Body of pancreas (tissue), 4 donors: Measurements from ENCODE around the gene GPR17. TPM values are rescaled to one million over a fixed set of nuclear protein-coding genes. Genes with fewer than 3 reads are reported as not detected.
A peak's percentile ranks its signal among the peaks of the same experiment; 100 is the strongest.

Experiments
- ATAC-seq: fragments of 150-250 bp; one replicate; pipeline ENCODE4 v1.9.1; 2016
- DNase-seq, 4 donors: peaks; one replicate each; pipeline ENCODE4 v3.0.0-alpha.2; 2019
- H3K27ac ChIP-seq, 4 donors: fragments of 200-600 bp; sonication (generic); 1 replicate in 3 of 4; 2 replicates in 1 of 4; pipeline versions ENCODE4 v1.5.1 to v1.6.1; 2016 to 2019; ENCODE audit warnings: mild to moderate bottlenecking in 1 of 4, mixed read lengths in 1 of 4, moderate library complexity in 1 of 4
- H3K27me3 ChIP-seq, 2 donors: fragments of 200-600 bp; sonication (generic); one replicate each; pipeline ENCODE4 v1.6.0; 2016; ENCODE audit warnings: mild to moderate bottlenecking in 1 of 2
- H3K36me3 ChIP-seq, 2 donors: fragments of 200-600 bp; sonication (generic); replicated peaks in 1 of 2; 2 replicates each; pipeline ENCODE4 v1.5.1; 2016; ENCODE audit warnings: low read depth in 2 of 2; ENCODE audit not compliant: insufficient read depth in 1 of 2
- H3K4me1 ChIP-seq: fragments of 200-600 bp; sonication (generic); one replicate; pipeline ENCODE4 v1.6.0; 2016
- H3K4me3 ChIP-seq, 2 donors: fragments of 200-600 bp; sonication (generic); 1 replicate in 1 of 2; 2 replicates in 1 of 2; pipeline ENCODE4 v1.5.1; 2016 to 2019
- H3K9me3 ChIP-seq, 3 donors: fragments of 200-600 bp; sonication (generic); 1 replicate in 2 of 3; 2 replicates in 1 of 3; pipeline ENCODE4 v1.5.1; 2016
- CTCF ChIP-seq, 7 experiments: fragments of 450-650 bp in 4 of 7; fragments of 200-600 bp in 3 of 7; sonication (generic) in 3 of 7; IDR thresholded peaks; one replicate each; pipeline ENCODE4 v1.5.1; 2016 to 2019; ENCODE audit warnings: antibody characterized with exemption in 7 of 7
- POLR2A ChIP-seq, 3 donors: fragments of 450-650 bp; IDR thresholded peaks; one replicate each; pipeline ENCODE4 v1.6.1; 2016; ENCODE audit warnings: antibody characterized with exemption in 3 of 3, mild to moderate bottlenecking in 2 of 3
- WGBS, 2 donors: methylation state at CpG; one replicate each; pipeline ENCODE4 v1.1.5; 2017; 5-methylcytosine and 5-hydroxymethylcytosine counted together
- intact Hi-C: fragments of 100-400 bp; cut with DNase I; formaldehyde crosslinking; loops from one replicate; pipeline ENCODE4 v1.15.1; 2023
- total RNA-seq, 2 donors: library from RNA; depleted of rRNA; stranded (reverse); fragments of >200 nt; gene quantifications; one replicate each; pipeline ENCODE4 v1.1.0, GENCODE V29; 2016

Gene GPR17
- total RNA-seq, 2 donors from 2014 or later, result 0.26 TPM; not detected in 1

GRCh38 chr2:127656569-127657231, 10.7 kb downstream of the GPR17 start:
- Histone ChIP-seq H3K36me3 (no peaks in the 10 kb centered on the region), H3K4me1 (peaks cover 4% of the 10 kb centered on the region), H3K9me3 (no peaks in the 10 kb centered on the region), H3K27me3 (no peaks in the 10 kb centered on the region), H3K27ac (no peak overlapping the region), H3K4me3 (no peak overlapping the region)
- no peak for DNase-seq
- TF ChIP-seq POLR2A (IDR thresholded peaks at IDR 0.05) (no peak), CTCF (IDR thresholded peaks at IDR 0.05) (no peak)
- no peak for ATAC-seq
- intact Hi-C loops, result no loop called here
- WGBS, 2 donors, result 81% methylated on average over 13 to 15 of the region's 15 CpGs

GRCh38 chr2:127657232-127657595, 11.3 kb downstream of the GPR17 start:
- Histone ChIP-seq H3K9me3 (no peaks in the 10 kb centered on the region), H3K27ac (no peak overlapping the region), H3K27me3 (no peaks in the 10 kb centered on the region), H3K4me1 (peaks cover 4% of the 10 kb centered on the region), H3K4me3 (no peak overlapping the region), H3K36me3 (no peaks in the 10 kb centered on the region)
- ATAC-seq, result no peak
- 65 to 80% methylated on average over 9 to 17 of the region's 17 CpGs for WGBS, 2 donors
- DNase-seq, result no peak
- no peak for TF ChIP-seq CTCF (IDR thresholded peaks at IDR 0.05)
- intact Hi-C loops, result no loop called here

GRCh38 chr2:127658146-127658545, 12.2 kb downstream of the GPR17 start:
- Histone ChIP-seq H3K9me3 (no peaks in the 10 kb centered on the region), H3K27ac (peak overlapping the region in 1 of 4 donors; percentile 44), H3K27me3 (no peaks in the 10 kb centered on the region), H3K36me3 (no peaks in the 10 kb centered on the region), H3K4me3 (no peak overlapping the region), H3K4me1 (no peaks in the 10 kb centered on the region)
- DNase-seq, result no peak
- intact Hi-C loops, result no loop called here
- TF ChIP-seq POLR2A (IDR thresholded peaks at IDR 0.05) (no peak), CTCF (IDR thresholded peaks at IDR 0.05) (no peak)
- no peak for ATAC-seq
- 86 to 88% methylated on average over 6 of the region's 6 CpGs for WGBS, 2 donors

GRCh38 chr2:127658641-127659407, 12.9 kb downstream of the GPR17 start:
- intact Hi-C loops, result no loop called here
- no peak for ATAC-seq
- Histone ChIP-seq H3K4me3 (no peak overlapping the region), H3K27me3 (peaks cover 0 to 3% of the 10 kb centered on the region in 2 donors), H3K4me1 (no peaks in the 10 kb centered on the region), H3K9me3 (no peaks in the 10 kb centered on the region), H3K27ac (peak overlapping the region in 2 of 4 donors; percentile 43 to 44), H3K36me3 (no peaks in the 10 kb centered on the region)
- no peak for TF ChIP-seq POLR2A (IDR thresholded peaks at IDR 0.05)
- peak in 1 of 4 donors; percentile 7 for DNase-seq
- 84 to 85% methylated on average over 9 to 20 of the region's 20 CpGs for WGBS, 2 donors

GRCh38 chr2:127659408-127660290, 13.7 kb downstream of the GPR17 start:
- Histone ChIP-seq H3K27ac (peak overlapping the region in 2 of 4 donors; percentile 43 to 44), H3K4me3 (no peak overlapping the region), H3K9me3 (no peaks in the 10 kb centered on the region), H3K4me1 (peaks cover 4% of the 10 kb centered on the region), H3K36me3 (no peaks in the 10 kb centered on the region), H3K27me3 (peaks cover 0 to 12% of the 10 kb centered on the region in 2 donors)
- WGBS, 2 donors, result 74 to 79% methylated on average over 9 to 14 of the region's 14 CpGs
- ATAC-seq (peak; percentile 52), DNase-seq (peak in 1 of 4 donors; percentile 15)
- intact Hi-C loops, result no loop called here
- TF ChIP-seq CTCF (IDR thresholded peaks at IDR 0.05) (no peak), POLR2A (IDR thresholded peaks at IDR 0.05) (no peak)
